Skeletal muscle tissue (tissue), 4 donors: ENCODE data around the gene RPA4. TPM values are rescaled to one million over a fixed set of nuclear protein-coding genes. Genes with fewer than 3 reads are reported as not detected.

Experiments used
- H3K27ac ChIP-seq: one replicate; pipeline ENCODE4 v1.7.0; 2013; ENCODE audit warnings: mild to moderate bottlenecking, low read depth, low read length, inconsistent platforms
- H3K27me3 ChIP-seq, 3 donors: one replicate each; pipeline ENCODE4 v1.7.0; 2013; ENCODE audit warnings: low read length in 3 of 3; ENCODE audit not compliant: control insufficient read depth in 3 of 3, insufficient read depth in 3 of 3
- H3K36me3 ChIP-seq, 3 donors: one replicate each; pipeline ENCODE4 v1.7.0; 2013; ENCODE audit warnings: low read length in 3 of 3; ENCODE audit not compliant: control insufficient read depth in 3 of 3, insufficient read depth in 3 of 3
- H3K4me1 ChIP-seq, 3 donors: one replicate each; pipeline ENCODE4 v1.7.0; 2013; ENCODE audit warnings: low read length in 3 of 3, mild to moderate bottlenecking in 3 of 3; ENCODE audit not compliant: control insufficient read depth in 3 of 3, insufficient read depth in 3 of 3
- H3K4me3 ChIP-seq, 3 donors: one replicate each; pipeline ENCODE4 v1.7.0; 2013; ENCODE audit warnings: low read length in 3 of 3
- H3K9ac ChIP-seq, 3 donors: one replicate each; pipeline ENCODE4 v1.7.0; 2013; ENCODE audit warnings: low read length in 3 of 3, mild to moderate bottlenecking in 3 of 3, moderate library complexity in 2 of 3, low read depth in 1 of 3
- H3K9me3 ChIP-seq, 3 donors: one replicate each; pipeline ENCODE4 v1.7.0; 2013; ENCODE audit warnings: low read length in 3 of 3; ENCODE audit not compliant: control insufficient read depth in 3 of 3
- total RNA-seq: library from RNA; depleted of rRNA; stranded (reverse); fragments of >200 nt; gene quantifications from one replicate; pipeline ENCODE4 v1.2.3, GENCODE V29; 2014
- donor health status: Osteomylitis.

Gene RPA4
- total RNA-seq, 1 donor from 2014 or later, result 2.6 TPM

DNA sequence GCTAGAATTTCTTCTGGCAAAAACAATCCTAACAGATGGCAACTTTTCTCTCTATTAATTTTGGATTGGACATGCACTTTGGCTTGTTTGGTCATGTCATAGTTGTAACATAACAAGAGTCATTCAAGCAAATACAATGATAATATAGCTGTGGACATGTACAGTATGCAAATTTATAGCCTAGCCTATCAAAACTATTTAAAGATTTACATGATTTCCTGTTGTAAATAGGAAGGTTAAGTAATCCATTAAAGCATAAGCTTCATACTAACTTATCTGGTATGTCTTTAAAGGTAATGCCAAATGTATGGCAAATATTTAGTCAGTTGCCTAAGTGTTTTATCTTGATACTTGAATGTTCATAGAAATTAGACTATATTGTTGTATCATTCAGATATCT lies 45.3 kb downstream of the RPA4 start:
- H3K36me3 ChIP-seq, result no peaks in the 10 kb centered on the region
- H3K9ac ChIP-seq, result no peak overlapping the region
- H3K9me3 ChIP-seq, result no peaks in the 10 kb centered on the region
- H3K27ac ChIP-seq, result no peak overlapping the region
- H3K4me3 ChIP-seq, result no peak overlapping the region
- H3K4me1 ChIP-seq, result no peaks in the 10 kb centered on the region
- H3K27me3 ChIP-seq, result no peaks in the 10 kb centered on the region

Other genes starting within 250 kb of the RPA4 start
- 12.0 TPM for gene DIAPH2, start 199.1 kb upstream of the RPA4 start, total RNA-seq